ENCODE data around the gene RPP25L. TPM values are rescaled to one million over a fixed set of nuclear protein-coding genes. Genes with fewer than 3 reads are reported as not detected.

RPP25L gene, protein sequence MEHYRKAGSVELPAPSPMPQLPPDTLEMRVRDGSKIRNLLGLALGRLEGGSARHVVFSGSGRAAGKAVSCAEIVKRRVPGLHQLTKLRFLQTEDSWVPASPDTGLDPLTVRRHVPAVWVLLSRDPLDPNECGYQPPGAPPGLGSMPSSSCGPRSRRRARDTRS
- 11.1 and 20.6 TPM in 2 replicates for total RNA-seq (ENCODE audit: low replicate concordance)

GRCh38 chr9:34611811-34612787 is at the start of gene RPP25L:
RPP25L (minus strand) TSS chr9:34612097; CDS start chr9:34611296, 801 bp downstream.

GRCh38 chr9:34651876-34652601 is 40.1 kb upstream of the RPP25L start, which contains the start of gene IL11RA:
IL11RA (plus strand) TSS chr9:34652185; CDS start chr9:34655218, 3,033 bp downstream.

GRCh38 chr9:34646211-34647083 is 34.5 kb upstream of the RPP25L start, which contains the start of gene GALT:
GALT (plus strand) TSS chr9:34646675; CDS start chr9:34646705, 30 bp downstream.

DNA sequence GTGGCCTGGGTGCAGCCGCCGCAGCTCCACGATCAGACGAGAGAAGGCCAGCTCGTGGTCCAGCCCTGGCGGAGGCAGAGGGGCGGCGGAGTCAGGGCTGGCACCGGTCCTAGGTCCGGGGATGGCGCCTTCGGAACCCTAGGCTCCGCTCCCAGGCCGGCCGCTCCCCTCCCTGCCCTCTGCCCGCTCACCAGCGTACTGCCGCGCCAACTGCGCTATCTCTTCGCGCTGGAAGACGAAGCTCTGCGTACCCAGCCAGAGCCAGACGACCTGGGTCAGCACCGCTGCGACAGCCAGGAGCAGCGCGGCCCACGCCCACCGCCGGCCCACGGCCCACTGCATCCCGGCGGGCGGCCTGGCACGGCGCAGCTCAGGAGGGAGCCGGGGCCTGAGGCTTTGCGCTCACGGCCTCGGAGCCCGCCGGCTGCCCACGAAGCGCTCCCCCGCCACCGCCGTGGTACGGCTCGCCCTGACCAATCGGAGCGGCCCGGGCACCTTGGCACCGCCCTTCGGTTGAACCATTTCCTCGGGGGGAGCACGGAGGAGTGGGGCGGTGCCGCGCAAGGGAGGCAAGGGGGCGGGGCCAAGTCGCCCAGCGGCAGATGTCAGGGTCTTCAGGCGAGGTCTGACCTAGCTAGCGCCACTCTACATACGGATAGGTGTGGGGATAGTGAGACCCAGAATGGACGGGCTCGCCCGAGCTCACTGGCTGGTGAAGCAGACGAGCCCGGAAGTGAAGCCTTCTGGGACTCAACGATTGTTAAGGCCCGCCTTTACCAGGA is 25.6 kb upstream of the RPP25L start, which contains the start of gene SIGMAR1:
TSS of gene SIGMAR1 (minus strand) at position 432 of the 782 bp plus-strand sequence. CDS start at position 342, 90 bp downstream.

DNA sequence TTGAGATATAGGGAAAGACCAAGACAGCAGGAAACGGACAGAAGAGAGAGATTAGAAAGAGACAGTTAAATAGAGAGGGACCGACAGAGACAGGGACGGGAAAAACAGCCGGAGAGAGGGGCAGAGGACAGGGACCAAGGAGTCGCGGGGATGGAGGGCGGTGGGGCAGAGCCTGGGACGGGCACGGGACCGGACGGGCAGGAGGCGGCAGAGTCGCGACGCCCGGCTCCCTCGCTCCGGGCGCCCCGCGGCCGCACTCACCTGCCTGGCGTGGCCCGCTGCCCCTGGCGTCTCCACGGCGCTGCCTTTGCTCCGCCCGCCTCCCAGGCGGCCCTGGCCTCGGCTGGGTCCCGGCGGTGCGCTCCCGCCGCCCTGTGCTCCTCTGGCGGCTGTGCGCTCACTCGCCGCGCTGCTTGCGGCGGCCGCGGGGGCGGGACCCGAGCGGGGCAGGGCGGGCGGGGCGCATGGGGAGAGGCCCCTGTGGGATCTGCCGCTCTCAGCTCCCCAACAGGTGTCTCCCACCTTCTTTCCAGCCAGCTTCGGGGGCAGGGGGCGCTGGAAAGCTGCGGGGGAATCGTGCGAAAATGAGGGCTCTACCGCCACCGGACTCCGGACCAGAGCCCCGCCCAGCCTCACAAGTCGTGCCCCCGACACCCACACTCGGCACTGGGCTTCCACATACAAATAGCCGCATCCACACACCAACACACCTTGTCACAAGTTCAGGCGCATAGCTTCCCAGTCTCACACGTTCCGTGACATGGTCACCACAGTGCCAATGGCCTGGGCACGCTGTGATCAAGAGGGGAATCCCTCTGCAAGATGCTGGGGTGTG is 17.0 kb upstream of the RPP25L start, which contains the start of gene ARID3C:
TSS of gene ARID3C (minus strand) at position 411 of the 835 bp plus-strand sequence. CDS start 1,052 bp downstream, outside the sequence.

DNA sequence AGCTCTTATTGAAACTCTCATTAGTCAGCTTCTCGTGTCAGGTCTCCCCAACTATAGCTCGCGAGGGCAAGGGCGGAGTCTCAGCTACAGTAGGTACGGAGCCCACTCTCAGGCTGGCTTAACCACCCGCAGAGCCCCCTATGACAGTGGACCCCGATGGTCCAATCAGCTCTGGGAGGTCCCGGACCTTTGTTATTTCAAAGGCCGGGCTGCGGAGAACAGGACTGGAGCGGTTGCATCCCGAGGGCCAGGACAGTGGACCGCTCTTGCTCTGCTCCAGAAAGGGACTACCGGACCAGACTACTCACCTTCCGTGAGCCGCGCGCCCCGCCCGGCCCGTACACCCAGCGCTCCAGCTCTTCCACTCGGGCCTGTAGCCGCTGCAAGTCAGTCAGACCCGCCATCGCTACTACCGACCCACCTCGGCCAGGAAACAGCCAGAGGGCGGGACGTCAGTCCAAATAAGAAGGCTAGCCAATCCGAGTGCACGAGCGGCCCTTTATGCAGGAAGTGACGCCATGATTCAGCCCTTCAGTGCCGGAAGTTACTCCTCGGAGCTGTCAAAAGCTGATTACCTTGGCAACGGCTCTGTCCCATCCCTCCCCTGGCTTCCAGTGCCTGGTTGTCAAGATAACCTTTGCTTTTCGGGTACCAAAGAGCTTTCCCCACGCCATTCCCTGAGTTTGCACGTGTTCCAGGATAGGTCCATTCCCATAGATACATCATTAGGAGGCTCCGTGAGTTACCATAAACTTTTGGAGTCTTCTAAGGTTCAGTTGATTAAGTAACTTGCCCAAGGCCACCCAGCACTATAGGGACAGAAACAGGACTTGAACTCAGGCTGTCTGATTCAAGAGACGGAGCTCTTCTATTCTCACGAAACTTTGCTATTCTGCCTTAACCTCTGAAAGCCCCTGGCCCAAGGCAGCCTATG is 8.4 kb upstream of the RPP25L start, which contains the start of gene DCTN3:
TSS of gene DCTN3 (minus strand) at position 435 of the 934 bp plus-strand sequence. CDS start at position 404, 31 bp downstream.

GRCh38 chr9:34589636-34590380 is 22.1 kb downstream of the RPP25L start, which contains the start of gene CNTFR:
CNTFR (minus strand) TSS chr9:34589724; CDS start chr9:34568981, 20,743 bp downstream.

Other genes with a start within 250 kb of the RPP25L start
- 0.35 and 0.83 TPM in 2 replicates for gene MYORG, start 235.2 kb downstream of the RPP25L start, total RNA-seq (ENCODE audit: low replicate concordance)
- 3.0 and 5.7 TPM in 2 replicates for gene FAM219A, start 153.5 kb downstream of the RPP25L start, total RNA-seq (ENCODE audit: low replicate concordance)
- not detected in 2 replicates for gene DNAI1, start 153.3 kb downstream of the RPP25L start, total RNA-seq (ENCODE audit: low replicate concordance)
- 0.12 TPM in 1 of 2 replicates, not detected in the other for gene ENHO, start 89.1 kb downstream of the RPP25L start, total RNA-seq (ENCODE audit: low replicate concordance)
- 0.12 TPM in 1 of 2 replicates, not detected in the other for gene CNTFR, start 22.4 kb downstream of the RPP25L start, total RNA-seq (ENCODE audit: low replicate concordance)
- gene DCTN3, start 8.4 kb upstream of the RPP25L start, total RNA-seq (ENCODE audit: low replicate concordance): 152 and 161 TPM in 2 replicates
- 0.08 TPM in 1 of 2 replicates, not detected in the other for gene ARID3C, start 17.0 kb upstream of the RPP25L start, total RNA-seq (ENCODE audit: low replicate concordance)
- gene SIGMAR1, start 25.7 kb upstream of the RPP25L start, total RNA-seq (ENCODE audit: low replicate concordance): 40.1 and 41.3 TPM in 2 replicates
- 25.7 and 33.1 TPM in 2 replicates for gene GALT, start 34.6 kb upstream of the RPP25L start, total RNA-seq (ENCODE audit: low replicate concordance)
- gene IL11RA, start 40.1 kb upstream of the RPP25L start, total RNA-seq (ENCODE audit: low replicate concordance): 16.5 and 23.9 TPM in 2 replicates
- 0.47 TPM in 1 of 2 replicates, not detected in the other for gene CCL27, start 50.6 kb upstream of the RPP25L start, total RNA-seq (ENCODE audit: low replicate concordance)
- gene CCL19, start 79.2 kb upstream of the RPP25L start, total RNA-seq (ENCODE audit: low replicate concordance): not detected in 2 replicates
- not detected in 2 replicates for gene CCL21, start 98.0 kb upstream of the RPP25L start, total RNA-seq (ENCODE audit: low replicate concordance)